Endodermal cell (in vitro differentiated cells): ENCODE data around the gene OR6Q1. TPM values are rescaled to one million over a fixed set of nuclear protein-coding genes. Genes with fewer than 3 reads are reported as not detected.

Experiments used
- DNase-seq: peaks from one replicate; pipeline ENCODE4 v3.0.0-alpha.2; 2017
- H3K27ac ChIP-seq: 2 replicates; pipeline ENCODE4 v1.5.1; 2013; ENCODE audit warnings: mild to moderate bottlenecking, low read depth, low read length, moderate library complexity
- H3K27me3 ChIP-seq: 2 replicates; pipeline ENCODE4 v1.6.1; 2013; ENCODE audit warnings: mild to moderate bottlenecking, low read length, moderate library complexity; ENCODE audit not compliant: insufficient read depth, control insufficient read depth, poor library complexity, severe bottlenecking
- H3K36me3 ChIP-seq: 2 replicates; pipeline ENCODE4 v1.7.0; 2013; ENCODE audit warnings: mild to moderate bottlenecking, low read length, moderate library complexity; ENCODE audit not compliant: control insufficient read depth, insufficient read depth
- H3K4me1 ChIP-seq: one replicate; pipeline ENCODE4 v1.7.0; 2013; ENCODE audit warnings: low read length; ENCODE audit not compliant: control insufficient read depth, insufficient read depth
- H3K4me3 ChIP-seq: 2 replicates; pipeline ENCODE4 v1.5.1; 2013; ENCODE audit warnings: mild to moderate bottlenecking, low read length, moderate library complexity
- H3K9ac ChIP-seq: 2 replicates; pipeline ENCODE4 v1.6.1; 2013; ENCODE audit warnings: mild to moderate bottlenecking, low read length, moderate library complexity; ENCODE audit not compliant: poor library complexity, severe bottlenecking; ENCODE audit errors: extremely low read depth
- H3K9me3 ChIP-seq: 2 replicates; pipeline ENCODE4 v1.6.1; 2013; ENCODE audit warnings: mild to moderate bottlenecking, low read length, moderate library complexity; ENCODE audit not compliant: control insufficient read depth
- H3K27ac Mint-ChIP-seq: 2 replicates; pipeline ENCODE4 v1.8.0; 2020; ENCODE audit warnings: mixed read lengths
- H3K27me3 Mint-ChIP-seq: 2 replicates; pipeline ENCODE4 v1.8.0; 2021; ENCODE audit warnings: mild to moderate bottlenecking, mixed read lengths; ENCODE audit not compliant: insufficient read depth
- H3K36me3 Mint-ChIP-seq: 2 replicates; pipeline ENCODE4 v1.8.0; 2020; ENCODE audit warnings: low read depth, mixed read lengths
- H3K4me1 Mint-ChIP-seq: 2 replicates; pipeline ENCODE4 v1.8.0; 2020; ENCODE audit warnings: mixed read lengths
- H3K4me3 Mint-ChIP-seq: 2 replicates; pipeline ENCODE4 v1.8.0; 2020; ENCODE audit warnings: mild to moderate bottlenecking, moderate library complexity, mixed read lengths
- H3K9me3 Mint-ChIP-seq: 2 replicates; pipeline ENCODE4 v1.8.0; 2020; ENCODE audit warnings: mild to moderate bottlenecking, mixed read lengths
- CTCF ChIP-seq: fragments of 200-600 bp; sonication (generic); conservative IDR thresholded peaks from 2 replicates; pipeline ENCODE4 v1.5.0; 2021; ENCODE audit warnings: antibody characterized with exemption, mild to moderate bottlenecking
- WGBS, 2 experiments: methylation state at CpG; one replicate each; pipeline versions ENCODE4 v1.1.5 to v1.1.7; 2013; ENCODE audit warnings: missing lambda C conversion rate in 2 of 2, mixed read lengths in 1 of 2; ENCODE audit not compliant: insufficient coverage in 1 of 2, insufficient read length in 1 of 2; 5-methylcytosine and 5-hydroxymethylcytosine counted together
- total RNA-seq, 2 donors: library from RNA; stranded (reverse); fragmentation: NEBNext Ultra II Directional in 1 of 2; extraction: Animal tissue kit (Norgen Biotek cat#: 25700) in 1 of 2; gene quantifications; 2 replicates in 1 of 2; 3 replicates in 1 of 2; pipeline ENCODE4 v1.2.1, GENCODE V29; 2021

Gene OR6Q1
- total RNA-seq, 2 donors from 2014 or later: not detected

DNA sequence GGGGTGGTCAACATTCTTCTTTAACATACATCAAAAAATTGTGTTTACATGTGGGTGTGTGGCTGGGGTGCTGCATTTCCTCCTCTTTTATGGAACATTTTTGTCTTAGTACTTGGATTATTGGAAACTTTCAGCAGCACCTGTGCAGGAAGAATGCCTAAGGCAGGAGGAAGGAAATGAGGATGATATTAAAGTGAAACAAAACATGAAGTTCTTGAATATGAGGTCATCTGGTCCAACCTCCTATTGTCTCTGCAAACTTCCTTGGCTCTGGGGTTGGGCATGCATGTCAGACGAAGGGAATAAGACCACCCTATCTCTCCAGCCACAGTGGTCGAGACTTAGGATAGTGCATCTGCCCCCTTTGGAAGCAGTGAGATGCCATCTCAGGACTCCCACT is 27.7 kb upstream of the OR6Q1 start:
- DNase-seq: no peak
- Mint-ChIP-seq H3K36me3 (no peaks in the 10 kb centered on the region), H3K27me3 (no peaks in the 10 kb centered on the region), H3K9me3 (peaks cover 16% of the 10 kb centered on the region), H3K4me1 (peaks cover 3% of the 10 kb centered on the region), H3K4me3 (no peak overlapping the region), H3K27ac (no peak overlapping the region)
- Histone ChIP-seq H3K9me3 (no peaks in the 10 kb centered on the region), H3K4me1 (no peaks in the 10 kb centered on the region), H3K4me3 (no peak overlapping the region), H3K27ac (no peak overlapping the region), H3K9ac (no peak overlapping the region), H3K36me3 (no peaks in the 10 kb centered on the region), H3K27me3 (no peaks in the 10 kb centered on the region)
- 89 to 100% methylated on average over 2 of the region's 2 CpGs for WGBS, 2 experiments
- no peak for TF ChIP-seq CTCF

DNA sequence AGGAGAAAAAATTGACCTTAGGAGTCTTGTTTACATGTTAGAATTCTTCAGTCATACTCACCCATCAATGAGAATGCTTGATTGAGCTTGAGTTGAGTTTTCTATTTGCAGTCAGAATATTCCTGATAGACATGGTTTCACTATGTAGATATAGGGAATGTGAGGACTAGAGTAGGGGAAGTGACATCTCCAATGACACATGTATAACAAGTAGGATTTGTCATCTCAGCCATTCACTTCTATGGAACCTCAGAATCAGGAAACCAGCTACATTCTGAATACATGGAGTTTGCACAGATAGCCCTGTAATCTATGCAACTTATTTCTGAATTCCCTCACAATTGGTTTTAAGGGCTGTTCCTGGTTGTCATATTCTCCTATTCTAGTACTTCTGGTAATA is 27.2 kb upstream of the OR6Q1 start:
- H3K4me1 Mint-ChIP-seq: peaks cover 3% of the 10 kb centered on the region
- H3K36me3 Mint-ChIP-seq: no peaks in the 10 kb centered on the region
- Histone ChIP-seq H3K4me3 (no peak overlapping the region), H3K9me3 (no peaks in the 10 kb centered on the region), H3K27ac (no peak overlapping the region), H3K9ac (no peak overlapping the region), H3K36me3 (no peaks in the 10 kb centered on the region), H3K27me3 (no peaks in the 10 kb centered on the region), H3K4me1 (no peaks in the 10 kb centered on the region)
- peaks cover 16% of the 10 kb centered on the region for H3K9me3 Mint-ChIP-seq
- no peak for DNase-seq
- no peak overlapping the region for H3K4me3 Mint-ChIP-seq
- TF ChIP-seq CTCF: no peak
- H3K27ac Mint-ChIP-seq: no peak overlapping the region
- no peaks in the 10 kb centered on the region for H3K27me3 Mint-ChIP-seq

DNA sequence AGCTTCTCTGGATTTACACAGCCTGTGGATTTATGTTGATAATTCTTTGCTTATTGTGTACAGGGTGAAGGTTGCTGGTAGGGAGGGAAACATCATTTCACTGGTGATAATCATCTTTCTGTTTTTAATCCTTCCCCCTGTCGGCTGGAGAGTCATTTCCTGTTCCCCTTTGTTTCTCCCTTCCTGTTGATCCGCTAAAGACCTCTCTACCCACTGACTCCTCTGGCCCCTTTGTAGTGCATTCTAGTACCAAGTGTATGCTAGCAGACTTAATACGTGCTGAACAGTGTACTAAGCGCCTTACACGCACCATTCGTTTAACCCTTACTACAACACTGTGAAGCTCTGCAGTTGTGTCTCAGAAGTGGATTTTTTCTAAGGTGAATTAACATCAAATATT is 26.1 kb upstream of the OR6Q1 start:
- TF ChIP-seq CTCF: no peak
- Histone ChIP-seq H3K4me3 (no peak overlapping the region), H3K9ac (no peak overlapping the region), H3K4me1 (no peaks in the 10 kb centered on the region), H3K27ac (no peak overlapping the region), H3K27me3 (no peaks in the 10 kb centered on the region), H3K36me3 (no peaks in the 10 kb centered on the region), H3K9me3 (no peaks in the 10 kb centered on the region)
- WGBS, 2 experiments: 63 to 81% methylated on average over 2 to 6 of the region's 6 CpGs
- Mint-ChIP-seq H3K4me3 (no peak overlapping the region), H3K27me3 (no peaks in the 10 kb centered on the region), H3K9me3 (peaks cover 14% of the 10 kb centered on the region), H3K27ac (no peak overlapping the region), H3K36me3 (no peaks in the 10 kb centered on the region), H3K4me1 (peaks cover 3% of the 10 kb centered on the region)
- no peak for DNase-seq
